Fibroblast of the conjunctiva (primary cell): ENCODE measurements around the gene EQTN.

Source experiments
- DNase-seq: peaks from one replicate; pipeline ENCODE4 v3.0.0-alpha.2; 2010; ENCODE audit warnings: low read depth

EQTN gene

DNA sequence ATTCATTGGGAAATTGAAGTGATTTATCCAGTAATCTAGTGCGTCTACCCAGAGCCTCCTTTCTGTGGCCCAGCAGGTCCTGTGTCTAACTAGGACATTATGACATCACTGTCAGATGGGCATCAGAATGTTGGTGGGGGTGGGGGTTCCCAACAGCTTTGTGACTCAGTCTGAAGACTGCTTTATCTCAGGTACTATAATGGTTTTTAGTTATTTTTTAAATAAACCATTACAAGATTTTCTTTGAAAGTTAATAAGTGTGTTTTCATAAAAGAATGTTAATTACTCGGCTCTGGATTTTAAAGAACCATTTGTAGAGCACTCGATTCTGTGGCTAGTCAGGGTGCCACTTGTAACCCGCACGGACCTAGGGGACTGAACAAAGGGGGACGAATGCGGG, at the start of gene EQTN:
Gene EQTN, minus strand, starts transcription at position 101 of the 400 bp plus-strand sequence. Its CDS starts 95 bp downstream, at position 6.
- no peak for DNase-seq

GRCh38 chr9:27344776-27345175, 47.8 kb upstream of the EQTN start:
- no peak for DNase-seq

GRCh38 chr9:27341545-27342294, 44.8 kb upstream of the EQTN start:
- no peak for DNase-seq

DNA sequence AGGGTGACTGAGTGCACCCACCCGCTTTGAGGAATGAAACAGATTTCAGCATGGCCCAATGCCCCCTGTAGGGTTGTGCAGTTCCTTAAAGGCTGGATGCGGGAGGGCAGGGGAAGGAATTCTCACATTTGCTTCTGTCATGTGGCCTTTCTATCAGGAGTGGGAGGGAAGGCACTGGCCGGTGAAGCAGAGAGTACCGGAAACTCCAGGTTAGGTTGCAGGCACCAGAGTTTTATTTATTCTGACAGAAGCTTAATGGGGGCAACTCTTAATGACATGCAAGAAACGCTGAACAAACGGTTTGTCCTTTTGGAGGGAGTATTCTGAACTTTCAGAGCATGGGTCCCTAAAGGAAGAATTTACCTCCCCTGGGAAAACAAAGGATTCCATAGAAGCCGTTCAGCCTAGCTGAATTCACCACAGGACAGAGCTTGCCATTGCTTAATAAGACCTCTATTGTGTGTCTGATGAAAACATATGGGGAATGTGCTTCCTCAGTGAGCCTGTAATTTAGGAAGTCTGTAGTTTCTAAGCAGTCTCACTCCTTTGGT, 44.1 kb upstream of the EQTN start:
- no peak for DNase-seq

DNA sequence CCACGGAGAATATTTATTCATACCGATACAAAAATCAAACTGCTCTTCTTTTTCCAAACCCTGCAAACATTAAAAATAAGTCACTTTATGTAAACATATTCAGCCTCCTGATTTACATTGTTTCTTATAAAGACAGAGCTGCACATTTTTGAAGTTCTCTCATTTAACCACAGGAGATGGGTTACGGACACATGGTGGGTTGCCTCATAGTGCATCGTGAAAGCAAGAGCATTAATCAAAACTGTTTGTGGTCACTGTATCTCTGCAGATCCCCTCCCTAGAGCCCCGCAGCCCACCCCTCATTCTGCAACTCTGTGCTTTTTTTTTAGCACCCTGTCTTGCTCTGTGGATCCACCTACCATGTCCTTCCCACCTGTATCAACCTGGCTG, 43.3 kb upstream of the EQTN start:
- DNase-seq, result no peak

- DNase-seq, result no peak
Measured at GRCh38 chr9:27339661-27340284, 42.8 kb upstream of the EQTN start.

- no peak for DNase-seq
Measured at GRCh38 chr9:27338527-27338903, 41.6 kb upstream of the EQTN start.

DNA sequence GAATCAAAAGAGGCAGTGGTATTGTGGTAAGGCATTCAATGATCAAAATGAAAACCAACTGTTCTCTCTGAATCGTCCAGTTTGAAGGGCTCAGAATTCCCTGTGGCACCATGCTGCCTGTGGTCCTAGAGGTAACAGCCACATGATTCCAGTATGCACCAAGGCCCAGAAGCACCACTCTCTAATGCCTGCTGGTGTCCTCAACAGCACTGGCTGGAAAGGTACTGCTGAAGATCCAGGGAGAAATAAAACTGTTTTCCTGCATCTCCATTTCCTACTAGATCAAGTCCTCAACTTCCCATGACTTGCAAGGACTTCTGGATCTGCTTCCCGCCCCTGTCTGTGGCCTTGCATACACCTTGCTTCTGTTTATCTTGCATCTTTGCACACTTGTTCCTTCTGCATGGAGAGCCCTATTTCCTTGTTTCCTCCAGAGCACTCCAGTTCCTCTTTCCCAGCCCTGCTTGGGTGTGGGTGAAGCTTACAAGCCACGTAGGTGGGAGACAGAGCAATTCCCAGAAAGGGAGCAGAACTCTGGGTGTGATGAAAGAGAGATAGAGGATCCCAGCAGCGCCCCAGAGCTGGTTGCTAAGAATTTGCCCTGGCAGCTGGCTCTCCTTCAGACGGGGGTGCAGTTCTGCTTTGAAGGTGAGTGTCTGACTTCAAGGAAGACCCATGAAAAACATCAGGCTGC, 41.0 kb upstream of the EQTN start:
- no peak for DNase-seq

DNA sequence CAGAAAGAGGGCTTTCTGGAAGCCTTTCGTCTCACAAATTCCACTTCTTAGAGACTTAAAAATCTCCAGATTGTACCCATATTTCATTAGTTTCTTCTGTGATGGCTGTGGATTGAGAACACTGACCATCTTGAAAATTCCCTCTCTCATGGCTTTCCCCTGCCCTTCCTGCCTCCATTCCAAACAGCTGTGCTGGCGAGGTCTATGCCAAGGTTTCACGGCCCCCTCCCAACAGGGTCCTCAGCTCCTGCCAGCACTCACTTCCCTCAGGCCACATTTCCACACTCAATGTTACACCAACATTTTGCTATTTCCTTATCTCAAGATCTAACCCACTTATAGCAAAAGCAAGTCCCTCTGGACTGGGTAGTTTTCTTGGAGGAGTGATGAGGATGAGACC, 40.3 kb upstream of the EQTN start:
- no peak for DNase-seq

DNA sequence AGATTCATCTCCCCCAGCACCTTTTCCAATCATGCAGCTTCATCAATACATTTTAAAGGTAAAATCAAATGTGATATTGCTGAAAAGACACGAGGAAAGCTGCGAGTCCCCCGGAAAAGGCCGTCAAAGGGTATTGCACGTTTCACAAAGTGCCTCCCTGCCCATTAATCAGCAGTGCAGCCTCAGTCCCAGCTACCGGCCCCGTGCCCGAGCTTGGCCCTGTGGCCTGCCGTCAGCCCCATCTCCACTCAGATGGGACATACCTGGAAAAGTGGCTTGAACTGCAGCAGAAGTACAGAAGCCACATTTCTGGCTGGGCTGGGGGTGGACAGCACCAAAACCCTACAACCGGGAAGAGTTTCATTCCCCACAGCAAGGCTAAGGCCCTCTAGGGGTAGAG, 39.9 kb upstream of the EQTN start:
- no peak for DNase-seq

DNA sequence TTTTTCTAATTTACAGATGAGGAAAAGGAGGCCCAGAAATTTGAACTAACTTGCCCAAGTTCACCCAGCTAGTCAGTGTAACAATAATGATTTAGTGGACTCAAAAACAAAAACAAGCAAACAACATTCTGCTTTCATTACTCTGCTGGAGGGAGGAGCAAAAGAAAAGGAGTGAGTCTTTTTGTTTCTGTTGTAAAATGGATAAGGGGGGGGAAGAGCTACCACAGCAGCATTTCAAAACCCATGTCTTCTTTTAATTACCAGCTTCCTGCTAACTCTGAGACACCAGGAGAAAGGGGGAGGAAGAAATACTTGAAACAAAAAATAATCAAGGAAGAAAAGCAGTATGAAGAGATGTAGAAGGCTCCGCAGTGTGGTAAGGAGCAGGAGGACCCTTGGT, 39.2 kb upstream of the EQTN start:
- no peak for DNase-seq

DNA sequence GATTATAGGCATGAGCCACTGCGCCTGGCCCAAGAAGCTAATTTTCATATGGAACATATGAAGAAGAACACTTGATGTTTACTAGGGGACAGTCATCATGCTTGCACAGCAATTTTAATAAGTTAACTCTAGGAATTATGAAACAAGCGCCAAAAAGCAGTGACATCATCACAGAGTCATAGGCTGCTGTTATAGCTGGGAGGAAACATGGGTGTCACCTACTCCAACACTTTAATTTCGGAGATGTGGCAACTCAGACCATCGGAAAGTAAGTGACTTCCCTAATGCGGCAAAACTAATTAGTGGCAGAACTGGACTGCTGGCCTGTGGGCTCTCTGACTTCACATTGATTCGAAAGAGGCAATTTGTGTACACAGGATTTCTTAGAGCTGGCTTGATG, 38.1 kb upstream of the EQTN start:
- DNase-seq, result no peak

DNA sequence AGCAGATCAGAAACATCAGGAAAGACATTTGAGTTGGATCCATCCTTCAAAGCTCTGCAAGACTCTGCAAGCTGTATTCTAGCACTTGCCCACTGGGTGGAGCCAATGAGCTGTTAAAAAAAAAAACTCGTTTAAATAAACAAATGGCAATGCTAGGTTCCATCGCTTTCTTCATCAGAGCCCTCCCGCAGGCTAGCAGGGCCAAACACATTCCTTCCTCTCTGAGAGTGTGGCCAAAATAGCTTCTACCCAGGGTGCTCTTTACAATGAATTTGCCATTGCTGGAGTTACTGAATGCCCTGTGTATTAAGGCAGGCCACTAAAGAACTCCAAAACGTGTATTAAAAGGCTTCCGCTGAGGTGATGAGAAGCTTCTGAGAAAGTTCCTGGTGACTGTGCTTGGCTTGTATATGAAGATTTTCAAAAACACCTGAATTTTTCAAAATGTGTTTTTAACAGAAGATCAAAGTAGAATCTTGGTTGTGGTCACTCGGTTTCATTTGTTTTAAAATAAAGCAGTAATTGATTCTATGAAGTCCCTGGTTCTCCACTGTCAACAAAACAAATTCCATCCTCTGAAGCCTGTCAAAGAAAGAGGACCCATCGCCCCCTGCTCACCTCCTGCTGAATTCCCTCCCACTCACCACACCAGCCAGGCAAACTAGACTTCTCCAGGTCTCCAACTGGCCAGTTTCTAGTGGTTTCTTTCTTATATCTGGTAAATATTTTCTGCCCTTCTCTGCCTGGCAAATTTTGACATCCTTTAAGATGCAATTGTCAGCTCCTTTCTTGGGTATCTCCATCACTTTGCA, 36.5 kb upstream of the EQTN start:
- peak; percentile 75 for DNase-seq

- no peak for DNase-seq
Measured at GRCh38 chr9:27331393-27331792, 34.4 kb upstream of the EQTN start.

GRCh38 chr9:27329291-27329690, 32.3 kb upstream of the EQTN start:
- DNase-seq, result no peak

GRCh38 chr9:27328483-27328882, 31.5 kb upstream of the EQTN start:
- DNase-seq, result no peak

DNA sequence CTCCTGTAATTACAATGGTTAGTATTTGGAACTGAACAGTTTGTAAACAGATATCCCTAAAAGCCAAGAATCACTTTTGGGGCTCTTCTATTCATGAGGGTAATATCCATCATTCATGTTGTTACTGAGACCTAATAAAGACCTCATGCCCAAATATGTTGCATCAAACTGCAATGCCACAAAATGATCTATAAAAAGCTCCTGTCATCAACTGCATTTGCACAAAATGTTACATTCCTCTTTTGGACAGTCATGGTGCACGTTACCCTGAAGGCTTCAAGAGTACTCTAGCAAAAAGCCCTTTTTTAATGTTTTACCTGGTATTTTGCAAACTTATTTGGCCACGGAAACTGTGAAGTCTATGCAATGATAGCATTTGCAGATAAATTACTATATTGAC, 14.2 kb upstream of the EQTN start:
- DNase-seq, result no peak

DNA sequence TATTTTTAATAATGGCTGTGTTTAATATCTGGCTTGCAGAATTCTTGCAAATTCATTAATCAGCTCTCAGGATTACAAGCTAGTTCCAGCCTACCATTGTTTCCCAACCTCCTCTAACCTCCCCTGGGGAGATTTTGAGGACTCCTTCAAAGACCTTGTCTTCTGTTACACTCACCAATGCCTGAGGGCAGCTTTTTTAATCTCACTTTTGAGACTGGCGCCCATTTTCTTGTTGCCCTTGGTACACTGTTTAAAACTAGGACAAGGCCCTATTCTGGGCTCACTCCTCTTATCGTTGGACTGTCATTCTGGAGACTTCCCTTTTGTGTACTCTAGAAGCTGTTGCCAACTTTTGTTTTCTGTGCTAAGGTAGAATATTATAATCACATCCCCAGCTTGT, 13.6 kb upstream of the EQTN start:
- DNase-seq, result no peak

GRCh38 chr9:27308691-27309390, 11.9 kb upstream of the EQTN start:
- DNase-seq, result no peak

DNA sequence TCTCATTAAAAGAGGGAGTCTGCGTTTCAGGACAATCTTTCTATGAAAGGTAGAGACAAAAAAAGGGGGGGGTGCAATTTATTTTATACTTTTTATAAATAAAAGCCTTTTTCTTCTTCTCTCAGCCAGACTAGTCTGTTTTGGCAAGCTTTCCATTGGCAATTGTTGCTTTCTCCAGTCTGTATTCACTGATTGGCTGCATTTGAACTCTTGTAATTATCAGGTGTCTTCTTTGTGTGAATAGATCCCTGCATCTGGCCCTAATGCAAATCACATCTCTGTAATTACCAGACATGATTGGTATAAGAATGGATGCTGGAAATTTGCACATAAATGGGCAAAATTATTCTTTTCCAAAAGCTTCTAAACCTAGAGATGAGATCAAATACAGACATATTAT, 7.6 kb upstream of the EQTN start:
- no peak for DNase-seq

GRCh38 chr9:27303219-27303618, 6.3 kb upstream of the EQTN start:
- DNase-seq, result no peak

DNA sequence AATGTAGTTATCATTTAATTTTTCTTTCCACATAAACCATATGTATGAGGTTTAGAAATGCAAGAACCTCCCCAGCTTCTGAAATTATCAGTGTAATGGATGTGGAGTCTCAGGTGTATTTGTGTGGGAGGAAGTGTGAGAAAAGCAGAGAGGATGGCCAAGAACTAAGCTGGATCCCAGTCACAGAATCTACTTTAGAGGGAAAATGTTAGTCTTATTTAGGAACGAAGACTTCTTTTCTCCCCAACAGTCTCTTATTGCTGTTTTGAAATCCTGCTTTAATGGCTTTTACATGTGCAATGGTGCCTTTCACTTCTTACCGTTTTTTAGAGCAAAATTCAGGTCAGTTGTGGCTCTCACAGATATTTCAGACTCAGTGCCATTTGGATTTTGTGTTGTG, 3.0 kb downstream of the EQTN start:
- DNase-seq, result no peak
